Left ventricle myocardium superior (tissue), 1 donor: ENCODE measurements around the gene TMEM201. TPM values are rescaled to one million over a fixed set of nuclear protein-coding genes. Genes with fewer than 3 reads are reported as not detected.
A peak's percentile ranks its signal among the peaks of the same experiment; 100 is the strongest.

Experiments used
- ATAC-seq: fragments of 200-7000 bp; cut with Tn5 transposase; one replicate; pipeline ENCODE4 v1.9.1; 2020; ENCODE audit warnings: mild to moderate bottlenecking, moderate library complexity
- DNase-seq: peaks from one replicate; pipeline ENCODE4 v3.0.0-alpha.2; 2020
- intact Hi-C: fragments of 100-400 bp; cut with micrococcal nuclease; formaldehyde crosslinking; loops from one replicate; pipeline ENCODE4 v1.11.0; 2022
- total RNA-seq: library from RNA; stranded (reverse); fragmentation: NEBNext Ultra II Directional; extraction: Animal tissue kit (Norgen Biotek cat#: 25700); gene quantifications from one replicate; pipeline ENCODE4 v1.2.1, GENCODE V29; 2021
- donor health status: DM: no; HTN: yes; CAD: no; lungs with severe emphysema.

TMEM201 gene
- total RNA-seq, 1 donor from 2014 or later = 20.8 TPM

GRCh38 chr1:9596415-9597123, 7.9 kb downstream of the TMEM201 start:
- peak; percentile 32 for ATAC-seq
- DNase-seq = no peak
- intact Hi-C loops = no loop called here

GRCh38 chr1:9597361-9598315, 8.9 kb downstream of the TMEM201 start:
- intact Hi-C loops = no loop called here
- no peak for DNase-seq
- no peak for ATAC-seq

- ATAC-seq (no peak), DNase-seq (no peak)
- intact Hi-C loops = no loop called here
Measured at GRCh38 chr1:9598316-9598700, 9.6 kb downstream of the TMEM201 start.

- intact Hi-C loops = no loop called here
- DNase-seq (no peak), ATAC-seq (no peak)
Measured at GRCh38 chr1:9599741-9600140, 11.0 kb downstream of the TMEM201 start.

- ATAC-seq (no peak), DNase-seq (no peak)
- intact Hi-C loops = no loop called here
Measured at GRCh38 chr1:9600861-9601834, 12.4 kb downstream of the TMEM201 start.

- intact Hi-C loops = no loop called here
- ATAC-seq (no peak), DNase-seq (no peak)
Measured at GRCh38 chr1:9601942-9602793, 13.5 kb downstream of the TMEM201 start.

- DNase-seq = no peak
- ATAC-seq = no peak
- intact Hi-C loops = no loop called here
Measured at GRCh38 chr1:9602794-9603167, 14.1 kb downstream of the TMEM201 start.

GRCh38 chr1:9603307-9603706, 14.6 kb downstream of the TMEM201 start:
- no peak for ATAC-seq
- intact Hi-C loops = no loop called here
- no peak for DNase-seq

GRCh38 chr1:9603766-9604753, 15.3 kb downstream of the TMEM201 start:
- intact Hi-C loops = no loop called here
- ATAC-seq (peak; percentile 4), DNase-seq (no peak)

GRCh38 chr1:9604836-9605235, 16.1 kb downstream of the TMEM201 start:
- ATAC-seq (no peak), DNase-seq (no peak)
- intact Hi-C loops = no loop called here

GRCh38 chr1:9605946-9606455, 17.3 kb downstream of the TMEM201 start:
- ATAC-seq = no peak
- intact Hi-C loops = no loop called here
- DNase-seq = no peak

- intact Hi-C loops = no loop called here
Measured at GRCh38 chr1:9606458-9606857, 17.7 kb downstream of the TMEM201 start.

GRCh38 chr1:9606948-9607347, 18.2 kb downstream of the TMEM201 start:
- intact Hi-C loops = no loop called here
- ATAC-seq = peak; percentile 81
- DNase-seq = peak; percentile 75

More at GRCh38 chr1:9606458-9606857, 17.7 kb downstream of the TMEM201 start:
- ATAC-seq (no peak), DNase-seq (peak; percentile 61)

GRCh38 chr1:9607352-9607751, 18.6 kb downstream of the TMEM201 start:
- intact Hi-C loops = no loop called here
- ATAC-seq (no peak), DNase-seq (no peak)

- DNase-seq (peak; percentile 76), ATAC-seq (peak; percentile 70)
- intact Hi-C loops = no loop called here
Measured at GRCh38 chr1:9609998-9610397, 21.3 kb downstream of the TMEM201 start.

GRCh38 chr1:9610548-9610947, 21.8 kb downstream of the TMEM201 start:
- intact Hi-C loops = no loop called here
- DNase-seq (no peak), ATAC-seq (no peak)

- intact Hi-C loops = no loop called here
- no peak for DNase-seq
- ATAC-seq = no peak
Measured at GRCh38 chr1:9611716-9612115, 23.0 kb downstream of the TMEM201 start.
